LNCaP clone FGC (cell line): ENCODE measurements around the gene RB1.
"Not testable (repeated sequence)": the region's sequence is repeated elsewhere in the genome, so short reads cannot be mapped to it uniquely, and the experiment has no call there.

Source experiments
- DNase-seq: peaks from one replicate; pipeline ENCODE4 v3.0.0-alpha.2; 2011; ENCODE audit warnings: low read depth
- H3K4me3 ChIP-seq: 2 replicates; pipeline ENCODE4 v1.5.1; 2011; ENCODE audit warnings: mild to moderate bottlenecking, low read depth, low read length, control low read depth
- TF ChIP-seq, protein P1 (sequence below): IDR thresholded peaks from 2 replicates; pipeline ENCODE4 v1.5.1; 2012; ENCODE audit warnings: mild to moderate bottlenecking; ENCODE audit not compliant: control insufficient read depth, insufficient read depth; ENCODE audit errors: extremely low read depth

RB1 gene

GRCh38 chr13:48344264-48344663, 40.7 kb downstream of the RB1 start:
- TF ChIP-seq, protein P1, sequence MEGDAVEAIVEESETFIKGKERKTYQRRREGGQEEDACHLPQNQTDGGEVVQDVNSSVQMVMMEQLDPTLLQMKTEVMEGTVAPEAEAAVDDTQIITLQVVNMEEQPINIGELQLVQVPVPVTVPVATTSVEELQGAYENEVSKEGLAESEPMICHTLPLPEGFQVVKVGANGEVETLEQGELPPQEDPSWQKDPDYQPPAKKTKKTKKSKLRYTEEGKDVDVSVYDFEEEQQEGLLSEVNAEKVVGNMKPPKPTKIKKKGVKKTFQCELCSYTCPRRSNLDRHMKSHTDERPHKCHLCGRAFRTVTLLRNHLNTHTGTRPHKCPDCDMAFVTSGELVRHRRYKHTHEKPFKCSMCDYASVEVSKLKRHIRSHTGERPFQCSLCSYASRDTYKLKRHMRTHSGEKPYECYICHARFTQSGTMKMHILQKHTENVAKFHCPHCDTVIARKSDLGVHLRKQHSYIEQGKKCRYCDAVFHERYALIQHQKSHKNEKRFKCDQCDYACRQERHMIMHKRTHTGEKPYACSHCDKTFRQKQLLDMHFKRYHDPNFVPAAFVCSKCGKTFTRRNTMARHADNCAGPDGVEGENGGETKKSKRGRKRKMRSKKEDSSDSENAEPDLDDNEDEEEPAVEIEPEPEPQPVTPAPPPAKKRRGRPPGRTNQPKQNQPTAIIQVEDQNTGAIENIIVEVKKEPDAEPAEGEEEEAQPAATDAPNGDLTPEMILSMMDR, result no peak
- no peak for DNase-seq
- H3K4me3 ChIP-seq, result no peak overlapping the region

GRCh38 chr13:48346583-48346982, 43.0 kb downstream of the RB1 start:
- TF ChIP-seq, protein P1, result no peak
- no peak for DNase-seq
- H3K4me3 ChIP-seq, result no peak overlapping the region

GRCh38 chr13:48349525-48349924, 46.0 kb downstream of the RB1 start:
- TF ChIP-seq, protein P1, result no peak
- H3K4me3 ChIP-seq, result no peak overlapping the region
- no peak for DNase-seq

DNA sequence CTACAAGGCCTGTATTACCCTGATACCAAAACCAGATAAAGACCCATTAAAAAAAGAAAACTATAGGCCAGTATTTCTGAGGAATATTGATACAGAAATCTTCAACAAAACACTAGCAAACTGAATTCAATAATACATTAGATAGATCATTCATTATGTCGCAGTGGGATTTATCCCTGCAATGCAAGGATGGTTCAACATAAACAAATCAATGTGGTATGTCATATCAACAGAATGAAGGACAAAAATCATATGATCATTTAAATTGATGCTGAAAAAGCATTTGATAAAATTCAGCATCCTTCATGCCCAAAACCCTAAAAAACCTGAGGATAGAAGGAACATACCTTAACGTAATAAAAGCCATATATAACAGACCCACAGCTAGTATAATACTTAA, 50.0 kb downstream of the RB1 start:
- TF ChIP-seq, protein P1, result no peak
- no peak overlapping the region for H3K4me3 ChIP-seq
- DNase-seq, result no peak

- H3K4me3 ChIP-seq, DNase-seq: not testable (repeated sequence)
These were observed 52.0 kb downstream of the RB1 start for GRCh38 chr13:48355524-48355923.

DNA sequence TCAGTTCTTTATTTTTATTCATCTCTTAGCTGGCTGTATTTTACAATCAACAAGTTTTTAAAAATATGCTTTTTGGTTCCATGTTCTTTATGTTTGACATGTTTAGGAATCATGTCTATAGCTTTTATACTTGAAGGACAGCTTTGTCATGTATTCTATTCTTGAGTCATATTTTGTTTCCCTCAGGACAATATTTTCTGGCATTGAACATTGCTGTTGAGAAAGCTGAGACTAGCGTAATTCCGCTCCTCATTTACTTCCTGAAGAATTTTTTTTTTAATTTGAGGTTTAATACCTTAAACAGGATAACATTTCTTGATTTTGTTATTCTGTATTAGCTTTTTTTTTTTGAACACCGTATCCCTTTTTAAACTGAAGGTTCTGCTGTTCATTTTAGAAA, 53.2 kb downstream of the RB1 start:
- no peak overlapping the region for H3K4me3 ChIP-seq
- TF ChIP-seq, protein P1, result no peak
- no peak for DNase-seq

GRCh38 chr13:48369988-48370387, 66.4 kb downstream of the RB1 start:
- TF ChIP-seq, protein P1, result no peak
- H3K4me3 ChIP-seq, result no peak overlapping the region
- no peak for DNase-seq
